ELF-1 (cell line): Measurements from ENCODE around the gene OTOP3.
"Not testable (repeated sequence)": the region's sequence is repeated elsewhere in the genome, so short reads cannot be mapped to it uniquely, and the experiment has no call there.

Experiments
- DNase-seq: peaks from one replicate; pipeline ENCODE4 v3.0.0-alpha.2; 2016; ENCODE audit warnings: low read depth, low spot score

The OTOP3 gene

DNA sequence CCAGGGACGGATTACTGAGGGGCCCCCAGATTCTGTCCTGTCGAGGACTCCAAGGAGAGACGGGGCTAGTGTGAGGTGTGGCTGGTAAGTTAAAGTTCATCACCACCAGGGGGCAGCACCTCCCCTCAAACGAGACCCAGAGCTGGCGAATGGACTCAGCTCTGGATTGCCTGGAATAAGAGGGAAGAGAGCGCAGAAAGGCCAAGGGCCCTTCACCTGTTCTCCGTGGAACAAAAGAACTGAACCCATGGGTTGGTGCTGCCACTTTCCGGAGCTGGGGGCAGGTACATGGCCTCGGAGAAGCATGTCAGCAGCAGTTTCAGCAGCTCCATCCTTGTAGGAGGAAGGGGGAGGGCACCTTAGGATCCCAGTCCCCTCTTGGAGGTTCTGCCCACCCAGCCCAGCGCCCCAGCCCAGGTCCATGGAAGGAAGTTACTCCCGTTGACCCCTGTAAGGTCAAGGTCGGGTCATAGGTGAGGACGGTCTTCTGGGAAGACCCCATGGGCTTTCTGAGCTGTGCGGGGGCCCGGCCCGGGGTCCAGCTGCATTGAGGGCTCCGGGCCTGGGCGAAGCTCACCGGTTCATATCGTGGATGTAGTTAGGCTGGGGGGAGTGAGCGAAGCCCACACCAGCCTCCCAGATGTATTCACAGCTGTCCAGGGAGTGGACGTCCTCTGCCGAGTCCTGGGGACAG is 26.1 kb downstream of the OTOP3 start:
- DNase-seq = peak; percentile 94

DNA sequence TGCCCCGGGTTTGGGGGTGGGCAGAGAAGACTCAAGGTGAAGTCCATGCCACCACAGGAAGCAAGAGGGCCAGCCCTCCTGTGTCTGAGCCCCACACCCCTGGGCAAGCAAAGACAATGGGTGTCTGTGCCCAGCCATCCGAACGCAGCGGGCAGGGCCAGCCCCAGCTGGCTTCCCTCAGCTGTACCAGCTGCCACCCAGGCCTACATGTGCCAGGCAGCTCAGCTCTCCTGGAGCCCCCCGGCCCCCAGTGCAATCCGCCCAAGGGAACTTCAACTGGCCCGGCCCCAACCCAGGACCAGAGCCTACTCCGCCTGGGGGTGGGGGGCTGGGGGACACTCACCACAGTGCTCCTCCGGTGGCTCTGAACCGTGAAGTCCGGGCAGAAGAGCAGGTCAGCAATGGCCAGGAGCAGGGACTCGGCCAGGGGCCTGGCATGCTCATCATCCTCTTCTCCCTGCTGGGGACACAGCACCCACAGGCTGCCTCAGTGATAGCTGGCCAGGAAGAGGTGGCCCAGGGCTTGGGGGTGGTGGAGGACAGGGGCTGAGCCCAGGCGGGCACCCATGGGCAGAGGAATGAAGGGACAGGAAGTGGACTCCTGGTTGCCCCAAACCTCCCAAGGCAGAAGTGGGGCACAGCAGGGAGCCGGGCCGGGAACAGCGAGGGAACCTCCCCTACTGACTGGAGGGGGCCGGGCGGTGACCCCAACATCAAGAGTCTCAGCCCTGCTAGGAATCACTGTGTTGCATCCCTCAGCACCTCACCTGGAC is 27.1 kb downstream of the OTOP3 start:
- DNase-seq = no peak

DNA sequence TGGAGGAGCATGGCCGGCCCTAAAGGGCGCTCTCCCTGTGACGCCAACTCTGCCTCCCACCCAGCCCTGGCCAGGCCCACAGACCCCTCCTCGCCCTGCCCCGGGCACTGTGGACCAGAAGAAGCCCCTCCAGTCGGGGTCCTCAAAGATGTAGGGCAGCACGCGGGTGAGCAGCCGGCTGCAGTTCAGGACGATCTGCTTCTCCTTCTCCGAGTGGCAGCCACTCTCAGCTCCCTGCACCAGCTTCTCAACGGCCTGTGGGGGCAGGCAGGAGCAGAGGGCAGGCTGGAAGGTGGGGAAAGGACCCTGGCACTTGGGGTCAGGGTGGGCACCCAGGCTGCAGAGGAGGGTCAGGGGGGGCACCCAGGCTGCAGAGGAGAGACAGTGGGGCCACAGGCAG is 28.0 kb downstream of the OTOP3 start:
- DNase-seq = no peak

DNA sequence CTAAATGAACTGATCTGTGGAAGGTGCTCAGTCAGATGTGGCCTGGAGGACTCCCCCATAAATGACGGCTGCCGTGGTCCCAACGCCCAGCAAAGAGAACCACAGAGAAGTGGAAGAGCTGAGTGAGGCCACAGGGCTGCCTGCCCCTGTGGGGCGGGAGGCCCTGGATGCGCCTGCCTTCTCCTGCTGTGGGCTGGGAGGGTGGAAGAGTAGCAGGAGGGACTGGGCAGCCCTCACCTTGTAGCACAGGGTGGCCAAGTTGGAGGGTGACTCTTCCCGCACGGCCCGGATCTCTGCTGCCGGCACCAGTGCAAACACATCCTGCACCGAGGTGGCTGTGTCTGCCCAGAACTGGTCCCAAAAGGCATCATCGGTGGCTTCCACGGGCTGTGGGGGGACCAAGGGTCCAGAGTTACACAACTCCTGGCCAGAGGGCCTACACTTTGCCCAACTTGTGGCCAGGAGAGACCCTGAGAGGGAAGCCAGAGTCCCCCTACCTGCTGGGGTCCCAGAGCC is 28.6 kb downstream of the OTOP3 start:
- no peak for DNase-seq

DNA sequence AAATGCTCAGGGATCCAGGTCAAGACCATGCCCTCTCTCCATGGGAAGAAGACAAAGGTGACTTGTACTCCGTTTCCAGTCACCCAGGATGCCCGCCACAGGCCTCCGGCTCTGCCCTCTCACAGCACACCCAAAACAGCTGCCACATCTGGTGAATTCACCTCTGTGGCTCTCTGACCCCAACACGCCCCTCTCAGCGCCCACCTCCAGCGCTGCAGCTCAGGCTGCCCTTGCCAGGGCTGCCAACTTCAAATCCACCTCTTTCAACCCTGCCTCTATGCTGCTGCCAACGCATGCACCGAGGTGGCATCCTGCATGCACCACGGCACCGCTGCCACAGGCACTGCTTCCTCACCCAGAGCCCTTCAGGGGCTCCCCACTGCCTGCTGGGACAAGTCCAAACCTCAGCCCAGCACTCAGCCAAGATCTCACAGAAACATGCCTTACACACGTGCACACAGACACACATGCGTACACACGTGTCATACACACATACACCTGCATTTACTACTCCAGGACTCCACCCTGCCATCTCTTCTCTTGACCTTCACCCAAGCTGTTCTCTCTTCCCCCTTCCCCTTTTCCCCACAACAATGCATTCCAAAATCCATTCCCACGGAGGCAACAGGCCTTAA is 29.4 kb downstream of the OTOP3 start:
- no peak for DNase-seq

DNA sequence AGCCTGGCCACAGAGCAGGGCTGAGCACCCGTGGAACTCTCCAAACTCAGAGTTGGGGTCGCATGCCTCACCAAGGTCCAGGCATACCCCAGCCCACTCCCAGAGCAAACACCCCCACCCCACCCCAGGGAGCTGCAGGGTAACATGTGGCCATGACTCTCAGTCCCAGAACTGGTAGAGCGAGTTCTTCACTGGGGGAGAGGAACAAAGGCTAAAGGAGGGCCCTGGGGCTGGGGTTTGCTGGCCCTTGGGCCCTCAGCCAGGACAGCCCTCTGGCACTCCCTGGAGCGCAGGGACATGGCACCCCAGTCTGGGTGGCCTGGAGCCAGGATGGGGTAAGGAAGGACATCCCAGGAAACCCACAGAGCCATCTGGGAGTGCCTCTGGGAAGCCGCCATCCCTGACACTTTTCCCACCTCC is 32.7 kb downstream of the OTOP3 start:
- DNase-seq = peak; percentile 50

DNA sequence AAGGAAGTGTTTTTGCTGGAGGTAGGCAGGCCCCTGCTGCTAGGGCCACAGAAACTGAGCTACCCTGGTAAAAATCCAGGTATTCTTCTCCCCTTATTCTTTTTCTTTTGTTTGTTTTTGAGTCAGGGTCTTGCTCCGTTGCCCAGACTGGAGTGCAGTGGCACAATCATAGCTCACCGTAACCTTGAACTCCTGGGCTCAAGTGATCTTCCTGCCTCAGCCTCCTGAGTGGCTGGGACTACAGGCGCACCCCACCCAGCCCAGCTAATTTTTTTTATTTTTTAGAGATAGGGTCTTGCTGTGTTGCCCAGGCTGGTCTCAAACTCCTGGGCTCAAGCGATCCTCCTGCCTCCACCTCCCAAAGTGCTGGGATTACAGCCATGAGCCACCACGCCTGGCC is 33.8 kb downstream of the OTOP3 start:
- DNase-seq = not testable (repeated sequence)

DNA sequence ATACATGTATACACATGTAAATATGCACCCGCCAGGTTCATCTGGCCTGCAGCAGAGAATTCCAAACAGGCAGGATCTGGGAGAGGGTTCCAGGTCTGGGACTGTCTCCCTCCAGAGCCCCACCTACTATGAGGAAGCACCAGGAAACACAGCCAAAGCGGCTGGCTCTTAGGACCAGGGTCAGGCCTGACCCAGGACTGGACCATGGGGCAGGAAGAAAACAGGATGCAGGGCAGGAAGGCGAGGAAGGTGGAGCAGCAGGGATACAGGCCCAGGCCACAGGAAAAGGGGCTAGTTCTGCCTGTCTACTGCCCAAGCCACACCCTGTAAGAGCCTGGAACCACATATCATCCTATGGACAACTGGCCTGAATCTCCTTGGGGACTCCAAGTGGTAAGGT is 34.7 kb downstream of the OTOP3 start:
- no peak for DNase-seq

DNA sequence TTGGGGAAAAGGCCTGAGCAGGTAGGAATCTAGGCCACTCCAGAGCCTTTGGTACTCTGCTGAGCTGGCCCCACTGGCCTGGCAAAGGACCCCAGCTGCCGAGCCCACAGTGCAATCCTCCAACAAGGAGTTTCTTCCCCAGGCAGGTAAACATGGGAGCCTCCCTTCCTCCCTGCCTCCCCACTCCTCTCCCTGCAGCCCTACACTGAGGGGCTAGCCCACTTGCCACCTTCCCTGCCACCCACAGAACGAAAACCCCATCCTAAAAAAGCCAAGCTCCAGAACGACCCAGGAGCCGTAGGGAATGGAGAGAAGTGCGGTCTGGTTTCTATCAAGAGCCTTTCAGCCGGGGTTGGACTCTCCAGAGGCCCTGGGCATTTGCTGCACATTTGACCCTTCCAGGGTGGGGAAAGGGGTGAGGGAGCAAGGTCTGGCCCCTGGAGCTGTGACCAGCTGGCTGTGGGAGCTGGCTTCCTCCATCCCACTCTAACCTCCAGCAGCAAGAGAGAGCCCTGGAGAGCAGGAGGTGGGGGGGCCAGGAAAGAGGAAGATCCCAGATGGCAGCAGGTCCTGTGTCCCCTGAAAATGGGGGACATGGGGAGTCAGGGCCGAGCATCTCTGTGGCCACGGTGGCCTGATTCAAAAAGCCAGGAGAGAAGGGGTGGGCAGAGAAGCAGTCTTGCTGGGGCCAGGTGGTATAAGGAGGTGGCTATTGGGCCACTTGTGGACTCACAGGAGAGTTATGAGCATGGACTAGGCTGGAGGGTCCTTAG is 35.6 kb downstream of the OTOP3 start:
- peak; percentile 25 for DNase-seq

DNA sequence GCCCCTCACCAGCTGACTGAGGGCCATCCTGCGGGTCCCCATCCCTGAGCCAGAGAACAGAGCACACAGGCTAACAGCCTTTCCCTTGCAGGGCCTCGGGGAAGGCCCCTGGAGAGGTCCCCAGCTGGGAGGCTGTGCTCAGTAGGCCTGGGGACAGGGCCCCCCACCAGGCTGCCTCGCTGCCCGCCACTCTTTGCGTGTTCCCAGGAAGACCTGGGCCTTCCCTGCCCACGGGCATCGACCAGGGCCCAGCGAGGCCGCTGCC is 36.1 kb downstream of the OTOP3 start:
- peak; percentile 37 for DNase-seq

DNA sequence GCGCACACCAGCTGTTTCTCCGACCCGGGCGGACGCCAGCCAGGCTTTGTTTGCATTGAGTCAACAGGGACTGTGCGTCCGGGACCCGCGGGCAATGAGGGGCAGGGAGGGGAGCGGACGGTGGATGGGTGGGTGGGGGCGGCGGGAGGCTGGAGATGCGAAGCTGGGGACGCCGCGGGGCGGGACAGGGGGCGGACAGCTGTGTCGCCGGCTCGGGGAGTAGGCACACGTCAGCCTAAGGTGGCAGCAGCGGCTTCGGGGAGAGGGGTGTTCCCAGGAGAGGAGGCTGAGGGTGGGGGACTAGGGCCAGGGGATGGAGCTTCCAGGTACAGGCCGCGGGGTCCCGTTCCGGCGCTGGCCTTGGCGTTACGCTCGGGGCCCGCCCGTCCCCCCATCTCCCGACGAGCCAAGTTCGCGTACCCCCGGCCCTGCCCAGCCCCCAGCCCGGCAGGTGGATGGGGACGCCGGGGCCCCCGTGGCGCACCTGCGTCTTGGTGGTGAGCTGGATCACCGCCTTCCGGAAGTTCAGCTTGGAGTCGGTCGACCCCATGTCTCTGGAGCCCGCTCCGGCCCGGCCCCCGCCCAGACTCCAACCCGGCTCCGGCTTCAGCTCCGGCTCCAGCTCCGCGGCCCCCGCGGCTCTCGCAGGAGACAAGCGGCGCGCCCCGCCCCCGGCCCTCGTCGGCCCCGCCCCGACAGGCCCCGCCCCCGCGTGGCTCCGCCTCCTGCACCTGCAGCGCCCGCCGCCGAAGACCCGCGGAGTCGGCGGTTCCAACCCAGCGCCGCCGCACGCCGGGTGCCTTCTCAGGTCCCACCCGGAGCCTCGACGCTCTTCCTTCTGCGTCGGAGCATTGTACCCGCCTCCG is 36.6 kb downstream of the OTOP3 start, which contains the start of gene HID1:
HID1 (minus strand) TSS at position 653 of the 866 bp plus-strand sequence; CDS start at position 550, 103 bp downstream.
- peak; percentile 65 for DNase-seq

DNA sequence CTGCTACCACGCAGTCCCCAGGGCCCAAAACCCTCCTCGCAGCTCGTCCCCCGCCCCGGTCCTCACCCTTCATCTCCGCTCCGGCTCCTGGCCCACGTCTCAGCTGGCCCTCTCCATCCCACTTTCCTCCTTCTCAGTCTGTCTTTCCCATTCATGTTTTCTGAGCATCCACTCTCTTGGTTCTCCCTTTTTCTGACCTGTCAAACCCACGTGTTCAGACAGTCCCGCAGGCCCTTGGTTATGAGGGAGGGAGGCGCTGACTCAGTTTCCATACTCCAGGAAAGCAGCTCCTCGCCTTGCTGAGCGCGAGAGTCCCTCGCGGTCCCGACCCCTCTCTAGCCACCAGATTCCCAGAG is 37.3 kb downstream of the OTOP3 start:
- peak; percentile 27 for DNase-seq

DNA sequence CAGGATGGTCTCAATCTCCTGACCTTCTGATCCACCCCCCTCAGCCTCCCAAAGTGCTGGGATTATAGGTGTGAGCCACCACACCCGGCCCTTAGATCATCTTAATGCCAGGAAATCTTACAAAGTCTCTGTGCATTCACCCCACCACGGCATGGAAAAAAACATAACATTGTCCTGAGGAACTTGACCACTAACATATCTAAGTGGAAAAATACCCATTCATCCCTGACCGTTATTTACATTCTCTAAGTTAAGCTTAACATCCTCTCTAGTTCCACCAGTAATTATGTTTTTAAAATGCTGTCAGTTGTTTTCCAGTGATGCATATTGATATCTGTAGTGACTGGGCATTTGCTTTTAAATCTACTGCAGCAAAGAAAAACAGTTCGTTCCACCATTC is 40.2 kb downstream of the OTOP3 start:
- no peak for DNase-seq

DNA sequence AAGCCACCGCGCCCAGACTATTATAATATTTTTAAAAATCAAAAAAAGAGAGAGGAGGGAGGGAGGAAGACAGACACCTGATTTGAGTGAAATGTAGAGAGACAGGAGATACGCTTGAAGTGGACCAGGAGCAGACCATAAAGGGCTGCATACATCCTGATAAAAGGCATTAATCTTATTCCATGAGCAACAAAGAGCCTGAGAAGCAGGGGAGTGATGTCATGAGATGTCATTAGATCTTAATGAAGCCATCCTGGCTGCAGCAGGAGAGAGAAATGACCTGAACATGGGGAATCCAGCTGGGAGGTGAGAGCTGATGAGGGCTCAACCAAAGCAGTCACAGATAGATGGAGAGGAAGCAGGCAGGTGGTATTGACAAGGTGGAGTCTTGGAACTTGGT is 42.1 kb downstream of the OTOP3 start:
- no peak for DNase-seq

DNA sequence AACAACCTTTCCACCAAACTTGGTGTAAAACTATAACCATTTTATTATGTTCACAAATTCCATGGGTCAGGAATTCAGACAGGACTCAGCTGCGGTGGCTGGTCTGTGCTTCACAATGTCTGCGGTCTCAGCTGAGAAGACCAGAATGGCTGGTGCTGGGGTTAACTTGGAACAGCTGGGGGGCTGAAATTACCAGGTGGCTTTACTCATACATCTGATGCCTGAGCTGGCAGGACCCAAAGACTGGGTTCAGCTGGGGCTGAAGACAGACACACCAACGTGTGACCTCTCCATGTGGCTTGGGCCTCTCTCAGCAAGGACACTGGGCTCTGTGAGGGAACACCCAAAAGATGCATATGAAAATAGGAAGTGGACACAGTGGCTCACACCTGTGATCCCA is 42.5 kb downstream of the OTOP3 start:
- DNase-seq = no peak

DNA sequence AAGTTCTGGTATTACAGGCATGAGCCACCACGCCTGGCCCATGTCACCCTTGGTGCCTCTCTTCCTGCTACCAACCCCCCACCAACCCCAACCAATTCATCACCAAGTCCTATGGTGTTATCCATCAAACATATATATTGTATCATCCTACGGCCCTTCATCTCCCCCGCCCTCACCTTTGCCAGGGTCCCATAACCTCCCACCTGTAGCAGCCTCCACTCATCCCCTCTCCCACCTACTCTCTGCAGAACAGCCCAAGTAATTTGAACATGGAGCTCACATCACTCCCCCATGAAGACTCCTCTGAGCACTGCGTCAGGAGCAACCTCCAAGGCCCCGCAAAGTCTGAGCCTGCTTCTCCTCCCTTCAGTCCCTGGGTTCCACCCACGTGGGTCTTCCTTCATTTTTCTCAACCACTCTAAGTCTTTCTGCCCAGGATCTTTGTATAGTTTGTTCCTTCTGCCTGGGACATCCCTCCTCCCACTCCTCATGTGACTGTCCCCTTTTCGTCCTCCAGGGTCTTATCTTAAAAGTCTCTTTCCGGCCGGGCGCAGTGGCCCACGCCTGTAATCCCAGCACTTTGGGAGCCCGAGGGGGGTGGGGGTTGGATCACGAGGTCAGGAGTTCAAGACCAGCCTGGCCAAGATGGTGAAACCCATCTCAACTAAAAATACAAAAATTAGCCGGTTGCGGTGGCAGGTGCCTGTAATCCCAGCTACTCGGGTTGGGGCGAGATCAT is 43.9 kb downstream of the OTOP3 start:
- DNase-seq = no peak

DNA sequence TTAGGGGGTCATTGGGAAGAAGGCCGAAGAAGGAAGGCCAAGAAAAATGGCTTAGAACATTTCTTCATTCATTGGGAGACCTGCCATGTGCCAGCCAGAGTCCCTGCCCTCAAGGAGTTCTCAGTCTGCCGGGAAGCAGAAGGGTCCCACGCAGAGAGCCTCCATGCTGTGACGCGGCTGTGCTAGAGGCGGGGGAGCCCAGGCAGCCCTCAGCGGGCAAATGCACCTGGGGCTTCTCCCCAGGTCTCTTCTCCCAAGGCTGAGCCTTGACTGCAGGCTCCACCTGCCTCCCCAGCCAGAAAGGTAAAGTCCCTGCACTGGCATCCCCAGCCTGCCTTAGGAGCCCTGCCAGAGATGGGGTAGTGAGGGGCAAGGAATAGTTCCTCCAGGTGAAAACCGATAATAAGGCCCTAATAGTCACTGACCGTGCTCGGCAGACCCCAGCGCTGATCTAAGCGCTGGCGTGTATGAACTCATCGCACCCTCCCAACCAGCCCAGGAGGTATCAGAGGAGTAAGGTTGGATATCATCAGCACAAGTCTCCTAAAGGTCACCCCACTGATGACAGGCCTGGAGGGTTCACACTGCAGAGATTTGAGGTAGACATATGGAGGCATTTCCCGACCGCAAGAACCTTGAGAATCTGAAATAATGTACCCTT is 45.8 kb downstream of the OTOP3 start:
- no peak for DNase-seq

DNA sequence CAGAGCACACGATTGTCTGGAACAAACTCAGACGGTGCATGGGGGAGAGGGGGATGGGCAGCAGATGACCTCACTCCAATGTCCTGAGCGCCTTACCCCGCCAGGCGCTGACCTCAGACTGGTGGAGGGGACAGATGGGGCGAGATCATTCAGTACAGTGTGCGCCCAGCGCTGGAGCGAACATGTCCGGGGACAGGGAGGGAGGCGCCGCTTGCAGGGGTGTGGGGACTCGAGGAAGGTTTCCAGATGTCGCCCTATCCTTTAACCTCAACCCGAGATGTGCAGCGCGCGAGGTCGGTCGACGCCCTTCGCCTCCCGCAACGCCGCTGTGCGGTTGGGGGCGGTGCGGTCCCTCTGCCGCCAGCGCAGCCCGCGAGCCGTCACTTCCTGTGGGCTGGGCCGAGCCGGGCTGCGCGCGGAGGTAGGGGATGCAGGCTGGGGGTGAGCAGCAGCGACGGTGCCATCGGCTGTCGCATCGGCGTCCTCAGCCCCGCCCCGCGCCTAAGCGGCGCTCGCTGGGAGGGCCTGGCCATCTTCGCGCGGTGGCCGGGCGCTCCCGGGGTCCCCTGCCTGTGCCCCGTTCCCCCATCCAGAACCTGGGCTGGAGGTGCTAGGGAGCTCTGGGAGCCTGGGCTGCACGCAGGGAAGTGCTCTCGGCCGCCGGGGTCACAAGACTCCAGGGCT is 46.4 kb downstream of the OTOP3 start:
- peak; percentile 88 for DNase-seq

DNA sequence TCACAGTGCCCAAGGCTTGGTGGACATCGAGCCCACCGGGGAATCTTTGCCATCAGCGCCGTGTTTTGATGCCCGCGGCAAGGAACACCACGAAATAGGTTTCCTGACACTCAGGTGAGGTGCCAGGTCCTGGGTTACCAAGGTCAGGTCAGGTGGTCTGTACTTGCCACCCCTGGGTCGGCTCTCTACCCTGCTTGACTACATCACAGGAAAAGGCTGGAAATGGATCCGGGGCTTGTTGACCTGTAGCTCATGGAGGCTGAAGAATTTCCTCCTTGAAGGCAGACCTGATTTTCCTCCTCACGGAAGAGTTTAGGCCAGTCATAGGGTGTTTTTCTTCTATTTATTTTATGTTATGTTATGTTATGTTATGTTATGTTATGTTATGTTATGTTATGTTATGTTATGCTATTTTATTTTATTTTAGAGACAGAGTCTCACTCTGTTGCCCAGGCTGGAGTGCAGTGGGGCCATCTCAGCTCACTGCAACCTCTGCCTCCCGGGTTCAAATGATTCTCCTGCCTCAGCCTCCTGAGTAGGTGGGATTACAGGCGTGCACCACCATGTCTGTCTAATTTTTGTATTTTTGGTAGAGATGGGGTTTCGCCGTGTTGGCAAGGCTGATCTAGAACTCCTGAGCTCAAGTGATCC is 47.1 kb downstream of the OTOP3 start:
- not testable (repeated sequence) for DNase-seq
